Mucosa of gallbladder (tissue), 1 donor: ENCODE data around the gene SDCBP2. TPM values are rescaled to one million over a fixed set of nuclear protein-coding genes. Genes with fewer than 3 reads are reported as not detected.

ENCODE experiments used
- DNase-seq: peaks from one replicate; pipeline ENCODE4 v3.0.0-alpha.2; 2020; ENCODE audit warnings: low spot score
- total RNA-seq: library from RNA; stranded (reverse); gene quantifications from one replicate; pipeline ENCODE4 v1.2.1, GENCODE V29; 2021
- donor health status: DM: no; HTN: no; CAD: no.

Gene SDCBP2
- total RNA-seq, 1 donor from 2014 or later, result 176 TPM

- peak; percentile 38 for DNase-seq
Measured at GRCh38 chr20:1274485-1275311, 54.2 kb downstream of the SDCBP2 start.

- DNase-seq, result no peak
Measured at GRCh38 chr20:1273366-1273765, 55.6 kb downstream of the SDCBP2 start.

- DNase-seq, result no peak
Measured at GRCh38 chr20:1272368-1273100, 56.4 kb downstream of the SDCBP2 start.

- DNase-seq, result no peak
Measured at GRCh38 chr20:1269850-1270249, 59.1 kb downstream of the SDCBP2 start.

- DNase-seq, result no peak
Measured at GRCh38 chr20:1269235-1269634, 59.7 kb downstream of the SDCBP2 start.

GRCh38 chr20:1267809-1268374, 61.0 kb downstream of the SDCBP2 start:
- no peak for DNase-seq

GRCh38 chr20:1267161-1267560, 61.8 kb downstream of the SDCBP2 start:
- DNase-seq, result no peak

GRCh38 chr20:1266167-1266973, 62.6 kb downstream of the SDCBP2 start, which contains the start of gene SNPH:
SNPH (plus strand) TSS chr20:1266294; CDS start chr20:1296240, 29,946 bp downstream.
- peak; percentile 76 for DNase-seq

- no peak for DNase-seq
Measured at GRCh38 chr20:1265916-1266166, 63.1 kb downstream of the SDCBP2 start.

GRCh38 chr20:1265226-1265915, 63.6 kb downstream of the SDCBP2 start:
- no peak for DNase-seq

- no peak for DNase-seq
Measured at GRCh38 chr20:1264727-1265126, 64.2 kb downstream of the SDCBP2 start.

GRCh38 chr20:1263853-1264252, 65.1 kb downstream of the SDCBP2 start:
- no peak for DNase-seq

Other genes with a start within 250 kb of the SDCBP2 start
- gene PSMF1, start 210.5 kb downstream of the SDCBP2 start, total RNA-seq, result 138 TPM
- gene TMEM74B, start 144.2 kb downstream of the SDCBP2 start, total RNA-seq, result 2.0 TPM
- 0.66 TPM for gene C20orf202, start 125.7 kb downstream of the SDCBP2 start, total RNA-seq
- not detected for gene RAD21L1, start 103.1 kb downstream of the SDCBP2 start, total RNA-seq
- 15.1 TPM for gene SNPH, start 62.8 kb downstream of the SDCBP2 start, total RNA-seq
- 177 TPM for gene FKBP1A, start 63.9 kb upstream of the SDCBP2 start, total RNA-seq
- gene NSFL1C, start 137.7 kb upstream of the SDCBP2 start, total RNA-seq, result 77.5 TPM
- 3.7 TPM for gene SIRPB2, start 162.3 kb upstream of the SDCBP2 start, total RNA-seq
- 0.40 TPM for gene SIRPD, start 228.6 kb upstream of the SDCBP2 start, total RNA-seq